Chondrocyte (in vitro differentiated cells): ENCODE results near the gene PIP4P1. TPM values are rescaled to one million over a fixed set of nuclear protein-coding genes. Genes with fewer than 3 reads are reported as not detected.

Source experiments
- DNase-seq: peaks from one replicate; pipeline ENCODE4 v3.0.0; 2021; ENCODE audit warnings: mixed read lengths, low spot score
- H3K27ac Mint-ChIP-seq: one replicate; pipeline ENCODE4 v1.8.0; 2021; ENCODE audit warnings: mild to moderate bottlenecking, moderate library complexity, mixed read lengths; ENCODE audit not compliant: unreplicated experiment
- H3K27me3 Mint-ChIP-seq: 2 replicates; pipeline ENCODE4 v1.8.0; 2021; ENCODE audit warnings: low read depth, mixed read lengths
- H3K36me3 Mint-ChIP-seq: 2 replicates; pipeline ENCODE4 v1.8.0; 2021; ENCODE audit warnings: low read depth, mixed read lengths
- H3K4me1 Mint-ChIP-seq: 2 replicates; pipeline ENCODE4 v1.8.0; 2021; ENCODE audit warnings: low read depth, mild to moderate bottlenecking, mixed read lengths
- H3K4me3 Mint-ChIP-seq: one replicate; pipeline ENCODE4 v1.8.0; 2021; ENCODE audit warnings: mild to moderate bottlenecking, moderate library complexity, mixed read lengths; ENCODE audit not compliant: unreplicated experiment
- H3K9me3 Mint-ChIP-seq: 2 replicates; pipeline ENCODE4 v1.8.0; 2021; ENCODE audit warnings: low read depth, mixed read lengths
- total RNA-seq: library from RNA; stranded (reverse); gene quantifications from 3 replicates; pipeline ENCODE4 v1.2.1, GENCODE V29; 2021
- TF ChIP-seq, protein P1 (sequence below): fragments of 200-600 bp; sonication (generic); IDR thresholded peaks from 2 replicates; pipeline ENCODE4 v1.5.0; 2021; ENCODE audit warnings: antibody characterized with exemption, mild to moderate bottlenecking, moderate library complexity

Gene PIP4P1
- total RNA-seq, 1 donor from 2014 or later, result 36.9 TPM

DNA sequence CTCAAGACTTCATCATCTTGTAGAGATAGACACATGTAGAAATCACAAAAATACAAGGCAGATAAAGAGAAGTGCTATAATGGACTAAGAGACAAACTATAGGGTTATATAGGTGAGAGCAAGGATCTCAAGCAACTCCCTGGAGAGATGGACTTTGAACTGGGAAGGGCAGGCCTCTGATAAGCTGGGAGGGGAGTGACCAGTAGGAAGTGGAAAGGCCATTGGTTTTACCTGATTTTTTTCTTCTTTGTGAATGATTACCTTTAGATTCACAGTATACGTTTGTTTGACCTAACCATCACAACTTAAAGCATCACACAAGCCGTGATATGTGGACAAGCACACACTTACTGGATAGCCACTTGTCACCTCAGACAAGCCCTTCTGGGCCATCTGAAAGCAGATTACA, 42.7 kb downstream of the PIP4P1 start:
- DNase-seq, result no peak
- Mint-ChIP-seq H3K4me1 (peaks cover 7% of the 10 kb centered on the region), H3K9me3 (no peaks in the 10 kb centered on the region), H3K4me3 (no peak overlapping the region), H3K27ac (no peak overlapping the region), H3K36me3 (no peaks in the 10 kb centered on the region), H3K27me3 (no peaks in the 10 kb centered on the region)
- TF ChIP-seq, protein P1, sequence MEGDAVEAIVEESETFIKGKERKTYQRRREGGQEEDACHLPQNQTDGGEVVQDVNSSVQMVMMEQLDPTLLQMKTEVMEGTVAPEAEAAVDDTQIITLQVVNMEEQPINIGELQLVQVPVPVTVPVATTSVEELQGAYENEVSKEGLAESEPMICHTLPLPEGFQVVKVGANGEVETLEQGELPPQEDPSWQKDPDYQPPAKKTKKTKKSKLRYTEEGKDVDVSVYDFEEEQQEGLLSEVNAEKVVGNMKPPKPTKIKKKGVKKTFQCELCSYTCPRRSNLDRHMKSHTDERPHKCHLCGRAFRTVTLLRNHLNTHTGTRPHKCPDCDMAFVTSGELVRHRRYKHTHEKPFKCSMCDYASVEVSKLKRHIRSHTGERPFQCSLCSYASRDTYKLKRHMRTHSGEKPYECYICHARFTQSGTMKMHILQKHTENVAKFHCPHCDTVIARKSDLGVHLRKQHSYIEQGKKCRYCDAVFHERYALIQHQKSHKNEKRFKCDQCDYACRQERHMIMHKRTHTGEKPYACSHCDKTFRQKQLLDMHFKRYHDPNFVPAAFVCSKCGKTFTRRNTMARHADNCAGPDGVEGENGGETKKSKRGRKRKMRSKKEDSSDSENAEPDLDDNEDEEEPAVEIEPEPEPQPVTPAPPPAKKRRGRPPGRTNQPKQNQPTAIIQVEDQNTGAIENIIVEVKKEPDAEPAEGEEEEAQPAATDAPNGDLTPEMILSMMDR, result no peak

GRCh38 chr14:20417250-20418186, 43.7 kb downstream of the PIP4P1 start:
- Mint-ChIP-seq H3K27me3 (no peaks in the 10 kb centered on the region), H3K4me3 (no peak overlapping the region), H3K9me3 (no peaks in the 10 kb centered on the region), H3K27ac (no peak overlapping the region), H3K4me1 (peaks cover 9% of the 10 kb centered on the region), H3K36me3 (no peaks in the 10 kb centered on the region)
- DNase-seq, result no peak
- TF ChIP-seq, protein P1, result no peak

DNA sequence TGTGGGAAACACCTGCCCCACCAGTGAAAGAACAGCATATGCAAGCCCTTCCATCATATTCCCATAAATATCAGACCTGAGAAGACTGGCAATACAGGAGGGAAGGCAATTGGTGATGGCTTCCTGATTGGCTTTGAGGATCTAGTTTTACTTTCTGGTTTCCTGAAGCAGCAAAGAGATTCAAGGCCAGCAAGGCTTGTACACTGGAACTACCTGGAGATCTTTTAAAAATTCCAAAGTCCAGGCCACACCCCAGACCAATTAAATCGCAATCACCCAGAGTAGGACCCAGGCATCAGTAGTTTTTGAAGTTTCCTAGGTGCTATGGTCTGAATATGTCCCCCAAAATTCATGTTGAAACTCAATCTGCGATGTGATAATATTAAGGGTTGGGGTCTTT, 45.0 kb downstream of the PIP4P1 start:
- no peak for DNase-seq
- Mint-ChIP-seq H3K27me3 (no peaks in the 10 kb centered on the region), H3K4me1 (peaks cover 19% of the 10 kb centered on the region), H3K4me3 (no peak overlapping the region), H3K9me3 (no peaks in the 10 kb centered on the region), H3K36me3 (no peaks in the 10 kb centered on the region), H3K27ac (no peak overlapping the region)
- TF ChIP-seq, protein P1, result no peak

- Mint-ChIP-seq H3K4me1 (peaks cover 23% of the 10 kb centered on the region), H3K4me3 (no peak overlapping the region), H3K27me3 (no peaks in the 10 kb centered on the region), H3K36me3 (peaks cover 2% of the 10 kb centered on the region), H3K9me3 (no peaks in the 10 kb centered on the region), H3K27ac (no peak overlapping the region)
- DNase-seq, result no peak
- TF ChIP-seq, protein P1, result peak; percentile 83
These were observed 45.4 kb downstream of the PIP4P1 start for GRCh38 chr14:20415782-20416206.

GRCh38 chr14:20413744-20414082, 47.5 kb downstream of the PIP4P1 start:
- H3K4me3 Mint-ChIP-seq, result peak overlapping the region; percentile 94
- H3K27ac Mint-ChIP-seq, result peak overlapping the region; percentile 97
- H3K27me3 Mint-ChIP-seq, result no peaks in the 10 kb centered on the region
- H3K36me3 Mint-ChIP-seq, result peaks cover 2% of the 10 kb centered on the region
- TF ChIP-seq, protein P1, result no peak
- no peaks in the 10 kb centered on the region for H3K9me3 Mint-ChIP-seq
- no peak for DNase-seq
- peaks cover 31% of the 10 kb centered on the region for H3K4me1 Mint-ChIP-seq
